Neural progenitor cell (in vitro differentiated cells): Measurements from ENCODE around the gene NIM1K.

ENCODE experiments used
- EZH2 ChIP-seq: fragments of 200-600 bp; sonication (generic); IDR thresholded peaks from 2 replicates; pipeline ENCODE4 v1.6.1; 2017; ENCODE audit warnings: antibody characterized with exemption, mild to moderate bottlenecking, moderate library complexity
- EZH2phosphoT487 ChIP-seq: fragments of 200-600 bp; sonication (generic); IDR thresholded peaks from 2 replicates; pipeline ENCODE4 v1.6.1; 2017; ENCODE audit warnings: antibody characterized with exemption
- TF ChIP-seq, protein P1 (sequence below): fragments of 200-600 bp; sonication (generic); IDR thresholded peaks from 2 replicates; pipeline ENCODE4 v1.5.1; 2017; ENCODE audit warnings: antibody characterized with exemption, mild to moderate bottlenecking

DNA sequence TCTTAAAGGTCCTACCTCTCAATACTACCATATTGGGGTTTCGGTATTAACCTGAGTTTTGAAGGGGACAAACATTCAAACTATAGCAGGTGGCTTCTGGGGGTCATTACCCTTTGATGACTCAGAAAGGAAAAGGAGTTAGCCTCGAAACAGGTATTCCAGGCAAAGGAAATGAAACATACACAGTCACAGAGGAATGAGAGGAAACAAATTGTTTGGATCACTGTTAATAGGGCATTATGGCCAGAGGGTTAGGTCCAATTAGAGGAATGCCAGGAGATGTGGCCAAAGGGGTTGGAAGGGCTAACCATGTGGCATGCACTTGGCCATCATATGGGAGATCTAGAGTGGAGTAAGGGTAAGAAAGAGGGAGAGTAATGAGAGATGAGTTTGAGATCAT is 23.9 kb upstream of the NIM1K start:
- TF ChIP-seq, protein P1, sequence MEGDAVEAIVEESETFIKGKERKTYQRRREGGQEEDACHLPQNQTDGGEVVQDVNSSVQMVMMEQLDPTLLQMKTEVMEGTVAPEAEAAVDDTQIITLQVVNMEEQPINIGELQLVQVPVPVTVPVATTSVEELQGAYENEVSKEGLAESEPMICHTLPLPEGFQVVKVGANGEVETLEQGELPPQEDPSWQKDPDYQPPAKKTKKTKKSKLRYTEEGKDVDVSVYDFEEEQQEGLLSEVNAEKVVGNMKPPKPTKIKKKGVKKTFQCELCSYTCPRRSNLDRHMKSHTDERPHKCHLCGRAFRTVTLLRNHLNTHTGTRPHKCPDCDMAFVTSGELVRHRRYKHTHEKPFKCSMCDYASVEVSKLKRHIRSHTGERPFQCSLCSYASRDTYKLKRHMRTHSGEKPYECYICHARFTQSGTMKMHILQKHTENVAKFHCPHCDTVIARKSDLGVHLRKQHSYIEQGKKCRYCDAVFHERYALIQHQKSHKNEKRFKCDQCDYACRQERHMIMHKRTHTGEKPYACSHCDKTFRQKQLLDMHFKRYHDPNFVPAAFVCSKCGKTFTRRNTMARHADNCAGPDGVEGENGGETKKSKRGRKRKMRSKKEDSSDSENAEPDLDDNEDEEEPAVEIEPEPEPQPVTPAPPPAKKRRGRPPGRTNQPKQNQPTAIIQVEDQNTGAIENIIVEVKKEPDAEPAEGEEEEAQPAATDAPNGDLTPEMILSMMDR, result no peak
- TF ChIP-seq EZH2 (no peak), EZH2phosphoT487 (no peak)
